HEK293 (cell line): ENCODE data around the gene CPN2.

Experiments
- CTCF ChIA-PET: fragments of 350-600 bp; formaldehyde crosslinking; extraction: SDS; loops from one replicate; lab custom pipeline; 2021; ENCODE audit warnings: antibody characterized with exemption; lab: Yijun Ruan, JAX
- POLR2A ChIA-PET: fragments of 300-600 bp; formaldehyde crosslinking; extraction: SDS; loops from one replicate; lab custom pipeline; 2020; ENCODE audit warnings: antibody characterized with exemption, inconsistent platforms; lab: Yijun Ruan, JAX
- H3K27ac ChIP-seq: fragments of 200-500 bp; sonication (Bioruptor generic); 2 replicates; pipeline ENCODE4 v1.5.1; 2014; ENCODE audit warnings: low read depth, low read length, control low read depth, inconsistent platforms; ENCODE audit errors: extremely low read depth
- H3K36me3 ChIP-seq, 2 experiments: fragments of 200-500 bp in 1 of 2; sonication (Bioruptor generic) in 1 of 2; 1 replicate in 1 of 2; 2 replicates in 1 of 2; pipeline ENCODE4 v1.5.1; 2014 to 2017; ENCODE audit warnings: inconsistent platforms in 2 of 2, low read length in 2 of 2; ENCODE audit not compliant: control insufficient read depth in 2 of 2, insufficient read depth in 1 of 2
- H3K4me1 ChIP-seq: fragments of 200-500 bp; sonication (Bioruptor generic); 2 replicates; pipeline ENCODE4 v1.5.1; 2014; ENCODE audit warnings: mild to moderate bottlenecking, low read length, inconsistent platforms; ENCODE audit not compliant: control insufficient read depth, insufficient read depth
- H3K4me3 ChIP-seq: 2 replicates; pipeline ENCODE4 v1.5.1; 2011; ENCODE audit warnings: low read depth, mild to moderate bottlenecking, control low read depth, low read length, moderate library complexity
- H3K9me3 ChIP-seq: fragments of 200-500 bp; sonication (Bioruptor generic); 2 replicates; pipeline ENCODE4 v1.5.1; 2014; ENCODE audit warnings: low read depth, low read length, inconsistent platforms; ENCODE audit not compliant: control insufficient read depth, insufficient read depth
- GFI1B ChIP-seq: fragments of 450-650 bp; formaldehyde crosslinking; IDR thresholded peaks from 2 replicates; pipeline ENCODE4 v1.5.1; 2016; ENCODE audit warnings: missing biosample characterization, missing genetic modification characterization
- KLF10 ChIP-seq: fragments of 450-650 bp; IDR thresholded peaks from 2 replicates; pipeline ENCODE4 v1.5.1; 2018; ENCODE audit warnings: missing biosample characterization, mild to moderate bottlenecking, missing genetic modification characterization
- PRDM10 ChIP-seq: fragments of 450-650 bp; formaldehyde crosslinking; IDR thresholded peaks from 2 replicates; pipeline ENCODE4 v1.5.1; 2016; ENCODE audit warnings: missing biosample characterization, missing genetic modification characterization
- PRDM6 ChIP-seq: fragments of 450-650 bp; formaldehyde crosslinking; IDR thresholded peaks from 2 replicates; pipeline ENCODE4 v1.5.1; 2017; ENCODE audit warnings: missing biosample characterization, missing genetic modification characterization
- ZBTB10 ChIP-seq: fragments of 450-650 bp; formaldehyde crosslinking; IDR thresholded peaks from 2 replicates; pipeline ENCODE4 v1.5.1; 2016; ENCODE audit warnings: missing biosample characterization, missing genetic modification characterization
- ZNF114 ChIP-seq: fragments of 450-650 bp; formaldehyde crosslinking; IDR thresholded peaks from 2 replicates; pipeline ENCODE4 v1.5.0; 2017; ENCODE audit warnings: missing biosample characterization, missing genetic modification characterization
- ZNF140 ChIP-seq: fragments of 450-650 bp; formaldehyde crosslinking; IDR thresholded peaks from 2 replicates; pipeline ENCODE4 v1.5.1; 2016; ENCODE audit warnings: missing biosample characterization, missing genetic modification characterization
- ZNF155 ChIP-seq: fragments of 450-650 bp; formaldehyde crosslinking; IDR thresholded peaks from 2 replicates; pipeline ENCODE4 v1.5.1; 2016; ENCODE audit warnings: missing biosample characterization, missing genetic modification characterization
- ZNF24 ChIP-seq: fragments of 450-650 bp; formaldehyde crosslinking; IDR thresholded peaks from 2 replicates; pipeline ENCODE4 v1.5.1; 2016; ENCODE audit warnings: missing biosample characterization, missing genetic modification characterization
- ZNF26 ChIP-seq: fragments of 450-650 bp; formaldehyde crosslinking; IDR thresholded peaks from 2 replicates; pipeline ENCODE4 v1.5.1; 2016; ENCODE audit warnings: missing biosample characterization, missing genetic modification characterization
- ZNF341 ChIP-seq: fragments of 450-650 bp; formaldehyde crosslinking; IDR thresholded peaks from 2 replicates; pipeline ENCODE4; 2016; ENCODE audit warnings: low read depth, missing biosample characterization, missing genetic modification characterization
- ZNF350 ChIP-seq: fragments of 450-650 bp; formaldehyde crosslinking; IDR thresholded peaks from 2 replicates; pipeline ENCODE4 v1.5.0; 2017; ENCODE audit warnings: missing biosample characterization, mild to moderate bottlenecking, missing genetic modification characterization
- ZNF37A ChIP-seq: fragments of 450-650 bp; IDR thresholded peaks from 2 replicates; pipeline ENCODE4 v1.5.1; 2018; ENCODE audit warnings: missing biosample characterization, missing genetic modification characterization
- ZNF514 ChIP-seq: fragments of 450-650 bp; formaldehyde crosslinking; IDR thresholded peaks from 2 replicates; pipeline ENCODE4 v1.5.1; 2016; ENCODE audit warnings: missing biosample characterization, missing genetic modification characterization
- ZNF658 ChIP-seq: fragments of 450-650 bp; formaldehyde crosslinking; IDR thresholded peaks from 2 replicates; pipeline ENCODE4; 2016; ENCODE audit warnings: missing biosample characterization, missing genetic modification characterization
- TF ChIP-seq, protein P1 (sequence below): fragments of 450-650 bp; formaldehyde crosslinking; IDR thresholded peaks from 2 replicates; pipeline ENCODE4; 2016; ENCODE audit warnings: missing biosample characterization, missing genetic modification characterization
- TF ChIP-seq, protein P2 (sequence below): fragments of 450-650 bp; formaldehyde crosslinking; IDR thresholded peaks from 2 replicates; pipeline ENCODE4 v1.5.0; 2017; ENCODE audit warnings: missing biosample characterization, missing genetic modification characterization, borderline replicate concordance
- TF ChIP-seq, protein P3 (sequence below): fragments of 450-650 bp; formaldehyde crosslinking; IDR thresholded peaks from 2 replicates; pipeline ENCODE4 v1.5.1; 2017; ENCODE audit warnings: missing biosample characterization, missing genetic modification characterization

The CPN2 gene

GRCh38 chr3:194355379-194355778 lies 4.3 kb upstream of the CPN2 start:
- Histone ChIP-seq H3K4me1 (peaks cover 4% of the 10 kb centered on the region; the same call in 1 of the 2 replicates), H3K9me3 (no peaks in the 10 kb centered on the region), H3K36me3 (no peaks in the 10 kb centered on the region), H3K4me3 (no peak overlapping the region), H3K27ac (no peak overlapping the region)
- TF ChIP-seq ZNF350 (tag by site-specific recombination) (no peak), ZNF26 (tag by site-specific recombination) (no peak), ZNF140 (no peak), GFI1B (tag by site-specific recombination) (no peak)
- TF ChIP-seq, protein P1, sequence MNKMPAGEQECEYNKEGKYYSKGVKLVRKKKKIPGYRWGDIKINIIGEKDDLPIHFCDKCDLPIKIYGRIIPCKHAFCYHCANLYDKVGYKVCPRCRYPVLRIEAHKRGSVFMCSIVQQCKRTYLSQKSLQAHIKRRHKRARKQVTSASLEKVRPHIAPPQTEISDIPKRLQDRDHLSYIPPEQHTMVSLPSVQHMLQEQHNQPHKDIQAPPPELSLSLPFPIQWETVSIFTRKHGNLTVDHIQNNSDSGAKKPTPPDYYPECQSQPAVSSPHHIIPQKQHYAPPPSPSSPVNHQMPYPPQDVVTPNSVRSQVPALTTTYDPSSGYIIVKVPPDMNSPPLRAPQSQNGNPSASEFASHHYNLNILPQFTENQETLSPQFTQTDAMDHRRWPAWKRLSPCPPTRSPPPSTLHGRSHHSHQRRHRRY, result no peak
- TF ChIP-seq, protein P2, sequence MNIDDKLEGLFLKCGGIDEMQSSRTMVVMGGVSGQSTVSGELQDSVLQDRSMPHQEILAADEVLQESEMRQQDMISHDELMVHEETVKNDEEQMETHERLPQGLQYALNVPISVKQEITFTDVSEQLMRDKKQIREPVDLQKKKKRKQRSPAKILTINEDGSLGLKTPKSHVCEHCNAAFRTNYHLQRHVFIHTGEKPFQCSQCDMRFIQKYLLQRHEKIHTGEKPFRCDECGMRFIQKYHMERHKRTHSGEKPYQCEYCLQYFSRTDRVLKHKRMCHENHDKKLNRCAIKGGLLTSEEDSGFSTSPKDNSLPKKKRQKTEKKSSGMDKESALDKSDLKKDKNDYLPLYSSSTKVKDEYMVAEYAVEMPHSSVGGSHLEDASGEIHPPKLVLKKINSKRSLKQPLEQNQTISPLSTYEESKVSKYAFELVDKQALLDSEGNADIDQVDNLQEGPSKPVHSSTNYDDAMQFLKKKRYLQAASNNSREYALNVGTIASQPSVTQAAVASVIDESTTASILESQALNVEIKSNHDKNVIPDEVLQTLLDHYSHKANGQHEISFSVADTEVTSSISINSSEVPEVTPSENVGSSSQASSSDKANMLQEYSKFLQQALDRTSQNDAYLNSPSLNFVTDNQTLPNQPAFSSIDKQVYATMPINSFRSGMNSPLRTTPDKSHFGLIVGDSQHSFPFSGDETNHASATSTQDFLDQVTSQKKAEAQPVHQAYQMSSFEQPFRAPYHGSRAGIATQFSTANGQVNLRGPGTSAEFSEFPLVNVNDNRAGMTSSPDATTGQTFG, result no peak
- POLR2A ChIA-PET, result no interaction called here
- CTCF ChIA-PET, result interaction anchor here (0.7 to 1.1 kb wide), 2 partner anchors 11 to 65 kb away, joined by 3 to 5 read pairs; no protein-coding TSS in a partner anchor

- Histone ChIP-seq H3K4me1 (peaks cover 4% of the 10 kb centered on the region; the same call in 1 of the 2 replicates), H3K36me3 (no peaks in the 10 kb centered on the region), H3K9me3 (no peaks in the 10 kb centered on the region), H3K4me3 (no peak overlapping the region), H3K27ac (no peak overlapping the region)
- CTCF ChIA-PET, result no interaction called here
- POLR2A ChIA-PET, result no interaction called here
- TF ChIP-seq KLF10 (no peak), ZNF341 (no peak), ZNF514 (tag by site-specific recombination) (no peak), ZNF114 (no peak), ZNF24 (tag by site-specific recombination) (no peak), PRDM10 (tag by site-specific recombination) (no peak), PRDM6 (tag by site-specific recombination) (no peak), ZNF155 (tag by site-specific recombination) (no peak), ZBTB10 (tag by site-specific recombination) (no peak), ZNF658 (no peak), ZNF37A (tag by site-specific recombination) (no peak)
- TF ChIP-seq, protein P3, sequence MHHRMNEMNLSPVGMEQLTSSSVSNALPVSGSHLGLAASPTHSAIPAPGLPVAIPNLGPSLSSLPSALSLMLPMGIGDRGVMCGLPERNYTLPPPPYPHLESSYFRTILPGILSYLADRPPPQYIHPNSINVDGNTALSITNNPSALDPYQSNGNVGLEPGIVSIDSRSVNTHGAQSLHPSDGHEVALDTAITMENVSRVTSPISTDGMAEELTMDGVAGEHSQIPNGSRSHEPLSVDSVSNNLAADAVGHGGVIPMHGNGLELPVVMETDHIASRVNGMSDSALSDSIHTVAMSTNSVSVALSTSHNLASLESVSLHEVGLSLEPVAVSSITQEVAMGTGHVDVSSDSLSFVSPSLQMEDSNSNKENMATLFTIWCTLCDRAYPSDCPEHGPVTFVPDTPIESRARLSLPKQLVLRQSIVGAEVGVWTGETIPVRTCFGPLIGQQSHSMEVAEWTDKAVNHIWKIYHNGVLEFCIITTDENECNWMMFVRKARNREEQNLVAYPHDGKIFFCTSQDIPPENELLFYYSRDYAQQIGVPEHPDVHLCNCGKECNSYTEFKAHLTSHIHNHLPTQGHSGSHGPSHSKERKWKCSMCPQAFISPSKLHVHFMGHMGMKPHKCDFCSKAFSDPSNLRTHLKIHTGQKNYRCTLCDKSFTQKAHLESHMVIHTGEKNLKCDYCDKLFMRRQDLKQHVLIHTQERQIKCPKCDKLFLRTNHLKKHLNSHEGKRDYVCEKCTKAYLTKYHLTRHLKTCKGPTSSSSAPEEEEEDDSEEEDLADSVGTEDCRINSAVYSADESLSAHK (tag by site-specific recombination), result no peak
These were observed 3.2 kb upstream of the CPN2 start for GRCh38 chr3:194354315-194354714.
